HepG2 (cell line): Measurements from ENCODE around the gene DIABLO. TPM values are rescaled to one million over a fixed set of nuclear protein-coding genes. Genes with fewer than 3 reads are reported as not detected.

Experiments used
- ATAC-seq: fragments of 200-7000 bp; cut with Tn5 transposase; 3 replicates; pipeline ENCODE4 v1.9.1; 2020; ENCODE audit warnings: mild to moderate bottlenecking, moderate library complexity
- BruUV-seq: library from RNA; stranded (reverse); fragments of 400-500 nt; replicated peaks from 2 replicates; lab custom pipeline; 2021; lab: Mats Ljungman, UMichigan
- CTCF ChIA-PET: fragments of 300-600 bp; formaldehyde crosslinking; extraction: SDS; loops from one replicate; lab custom pipeline; 2021; ENCODE audit warnings: low total read pairs, inconsistent platforms, low intra/inter-chr PET ratio; lab: Yijun Ruan, JAX
- POLR2A ChIA-PET: fragments of 350-600 bp; sonication (Branson Sonifier 250); formaldehyde crosslinking; loops from one replicate; lab custom pipeline; 2020; ENCODE audit warnings: antibody characterized with exemption, inconsistent platforms; lab: Yijun Ruan, JAX
- DNase-seq: peaks from one replicate; pipeline ENCODE4 v3.0.0-alpha.2; 2015; ENCODE audit warnings: low spot score
- FAIRE-seq: peaks from 3 replicates; lab custom pipeline; 2011; peaks lifted over from hg19 to GRCh38; lab: Jason Lieb, UNC
- H2AFZ ChIP-seq: one replicate; pipeline ENCODE4 v1.6.1; 2011; ENCODE audit warnings: low read length, inconsistent platforms
- H3K27ac ChIP-seq: fragments of 300-600 bp; 3 replicates; pipeline ENCODE4 v1.8.0; 2011; ENCODE audit warnings: mixed run types, mild to moderate bottlenecking, mixed read lengths, low read length, inconsistent platforms; ENCODE audit not compliant: insufficient read depth; ENCODE audit errors: extremely low read length
- H3K27me3 ChIP-seq, 2 experiments: fragments of 200-600 bp in 1 of 2; 2 replicates in 1 of 2; 3 replicates in 1 of 2; pipeline versions ENCODE4 v1.6.0 to v1.8.0; 2011; ENCODE audit warnings: low read length in 2 of 2, mild to moderate bottlenecking in 2 of 2, moderate library complexity in 2 of 2, inconsistent platforms in 1 of 2; ENCODE audit not compliant: insufficient read depth in 2 of 2, control insufficient read depth in 1 of 2
- H3K36me3 ChIP-seq, 2 experiments: fragments of 200-600 bp in 1 of 2; replicated peaks in 1 of 2; 2 replicates in 1 of 2; 3 replicates in 1 of 2; pipeline versions ENCODE4 v1.5.1 to v1.8.0; 2011; ENCODE audit warnings: low read length in 2 of 2, inconsistent platforms in 1 of 2; ENCODE audit not compliant: insufficient read depth in 2 of 2, control insufficient read depth in 1 of 2
- H3K4me1 ChIP-seq: 2 replicates; pipeline ENCODE4 v1.5.1; 2012; ENCODE audit warnings: low read length, inconsistent platforms; ENCODE audit not compliant: insufficient read depth
- H3K4me2 ChIP-seq: 2 replicates; pipeline ENCODE4 v1.6.0; 2011; ENCODE audit warnings: low read depth, low read length, inconsistent platforms
- H3K4me3 ChIP-seq, 3 experiments: fragments of 200-600 bp in 1 of 3; sonication (generic), shearing (Covaris generic) in 1 of 3; replicated peaks in 1 of 3; 2 replicates each; pipeline ENCODE4 v1.5.1; 2011 to 2016; ENCODE audit warnings: low read length in 3 of 3, inconsistent platforms in 2 of 3, low read depth in 2 of 3, mild to moderate bottlenecking in 2 of 3, control low read depth in 1 of 3, mixed read lengths in 1 of 3; ENCODE audit not compliant: insufficient read depth in 1 of 3
- H3K79me2 ChIP-seq: one replicate; pipeline ENCODE4 v1.6.1; 2011; ENCODE audit warnings: low read length, inconsistent platforms; ENCODE audit not compliant: insufficient read depth
- H3K9ac ChIP-seq: 2 replicates; pipeline ENCODE4 v1.6.0; 2011; ENCODE audit warnings: mild to moderate bottlenecking, low read depth, low read length, inconsistent platforms; ENCODE audit not compliant: insufficient read depth
- H3K9me3 ChIP-seq: 2 replicates; pipeline ENCODE4 v1.5.1; 2012; ENCODE audit warnings: mild to moderate bottlenecking, low read length
- H4K20me1 ChIP-seq: 2 replicates; pipeline ENCODE4 v1.6.0; 2011; ENCODE audit warnings: inconsistent platforms, mild to moderate bottlenecking, low read length, moderate library complexity; ENCODE audit not compliant: insufficient read depth
- AKAP8 ChIP-seq: sonication (generic); formaldehyde crosslinking; IDR thresholded peaks from 2 replicates; pipeline ENCODE4 v1.5.1; 2020; ENCODE audit warnings: mild to moderate bottlenecking, missing genetic modification reagents
- KDM2A ChIP-seq: sonication (generic); formaldehyde crosslinking; IDR thresholded peaks from 2 replicates; pipeline ENCODE4 v1.4.0; 2020; ENCODE audit warnings: low read depth, missing genetic modification reagents, borderline replicate concordance
- POLR2AphosphoS2 ChIP-seq: IDR thresholded peaks from 2 replicates; pipeline ENCODE4 v1.6.1; 2011; ENCODE audit warnings: low read depth, low read length, improper control_type of control experiment
- XRCC5 ChIP-seq: fragments of 200-400 bp; formaldehyde crosslinking; optimal IDR thresholded peaks from 2 replicates; pipeline ENCODE3; 2017; ENCODE audit warnings: mild to moderate bottlenecking, low read length
- ZNF225 ChIP-seq: sonication (generic); formaldehyde crosslinking; IDR thresholded peaks from 2 replicates; pipeline ENCODE4 v1.4.0; 2020; ENCODE audit warnings: mild to moderate bottlenecking, missing genetic modification reagents
- WGBS: methylation state at CpG from one replicate; pipeline ENCODE4 v1.1.6; 2017; ENCODE audit warnings: low lambda C conversion rate; 5-methylcytosine and 5-hydroxymethylcytosine counted together
- in situ Hi-C: cut with HindIII; loops from 2 replicates; pipeline ENCODE4 v1.10.0; 2017; ENCODE audit warnings: low pct_unique_long_range_greater_than_20kb; ENCODE audit not compliant: extremely low pct_ligation_motif_present
- intact Hi-C: fragments of 100-400 bp; cut with micrococcal nuclease; formaldehyde crosslinking; loops from one replicate; pipeline ENCODE4 v1.10.0; 2022; ENCODE audit not compliant: unreplicated experiment
- polyA plus RNA-seq, 8 experiments: library from polyadenylated mRNA; depleted of rRNA in 3 of 8; stranded (reverse) in 7 of 8; unstranded in 1 of 8; fragments of >200 nt; fragmentation: Illumina TruSeq in 4 of 8; extraction: Trizol in 4 of 8; gene quantifications; 2 replicates each; pipeline versions ENCODE4 v1.2.1 to v1.2.3, GENCODE V29; 2011 to 2016; ENCODE audit warnings: low read depth in 4 of 8, missing spikeins in 1 of 8, mixed read lengths in 1 of 8; ENCODE audit not compliant: insufficient read depth in 1 of 8
- total RNA-seq, 5 experiments: library from RNA; depleted of rRNA; stranded (reverse); fragments of >200 nt; fragmentation: Illumina TruSeq; extraction: Trizol; gene quantifications; 2 replicates each; pipeline ENCODE4 v1.2.3, GENCODE V29; 2016; ENCODE audit warnings: low read depth in 1 of 5

Gene DIABLO
- total and polyA plus RNA-seq, 2 of the 13 experiments (the other 11 are each of a cell fraction or from before 2014, with no cell fraction given) = 20.7 to 70.9 TPM

- peak; percentile 15 for TF ChIP-seq XRCC5
- TF ChIP-seq POLR2AphosphoS2 = peak; percentile 35; the same call in 1 of the 2 replicates
- peak; percentile 50; the same call in 1 of the 2 replicates for TF ChIP-seq KDM2A (CRISPR knock-in tag)
- TF ChIP-seq ZNF225 (CRISPR knock-in tag) = no peak
- TF ChIP-seq AKAP8 (CRISPR knock-in tag) = 0 out of 2 replicates have a peak, but pooled peaks have one; percentile 16
- Histone ChIP-seq H3K4me3 (no peak overlapping the region), H3K9ac (no peak overlapping the region), H4K20me1 (0 out of 2 replicates have a peak, but pooled peaks cover 2% of the 10 kb centered on the region), H3K27ac (no peak overlapping the region), H3K4me2 (no peak overlapping the region), H3K27me3 (peaks cover 6 to 46% of the 10 kb centered on the region in 2 experiments), H3K79me2 (no peaks in the 10 kb centered on the region), H3K4me1 (peaks cover 20% of the 10 kb centered on the region), H3K9me3 (no peaks in the 10 kb centered on the region), H2AFZ (no peak overlapping the region), H3K36me3 (peaks cover 6 to 19% of the 10 kb centered on the region in 2 experiments)
- ATAC-seq (peak; percentile 4; the same call in 2 of the 3 replicates), DNase-seq (no peak), FAIRE-seq (no peak)
- intact Hi-C loops = no loop called here
- POLR2A ChIA-PET = no interaction called here
- WGBS = 66% methylated on average over 22 of the region's 23 CpGs
- CTCF ChIA-PET = no interaction called here
- BruUV-seq = no TSS peak
- in situ Hi-C loops = no loop called here
These were observed 20.6 kb downstream of the DIABLO start for GRCh38 chr12:122205053-122205925.
